ENCODE data around the gene HEBP2. TPM values are rescaled to one million over a fixed set of nuclear protein-coding genes. Genes with fewer than 3 reads are reported as not detected.

The HEBP2 gene
- total RNA-seq, 1 experiment from 2014 or later = 51.6 TPM

DNA sequence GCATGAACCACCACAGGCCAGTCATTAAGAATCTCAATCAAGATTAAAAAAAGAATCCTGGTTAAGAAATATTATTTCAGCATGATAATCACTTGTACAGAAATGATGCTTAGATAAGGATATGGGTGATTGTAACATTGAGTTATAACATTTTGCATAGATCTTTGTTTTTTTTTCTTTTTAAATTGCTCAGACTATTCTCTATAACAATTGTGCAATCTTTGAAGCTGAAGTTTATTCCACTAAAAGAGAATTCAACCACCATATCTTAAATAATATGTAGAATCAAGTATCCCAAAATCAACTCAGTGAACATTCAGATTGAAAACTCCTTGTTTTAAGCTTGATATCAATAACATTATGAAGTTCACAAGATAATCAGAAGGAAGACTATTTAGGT, 27.0 kb upstream of the HEBP2 start:
- no peak for TF ChIP-seq ZNF274 (IDR thresholded peaks at IDR 0.05; ENCODE audit: low read depth, low read length)
- TF ChIP-seq, protein P1, sequence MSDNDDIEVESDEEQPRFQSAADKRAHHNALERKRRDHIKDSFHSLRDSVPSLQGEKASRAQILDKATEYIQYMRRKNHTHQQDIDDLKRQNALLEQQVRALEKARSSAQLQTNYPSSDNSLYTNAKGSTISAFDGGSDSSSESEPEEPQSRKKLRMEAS (IDR thresholded peaks at IDR 0.05) = no peak
- no peak for TF ChIP-seq ZFX (IDR thresholded peaks at IDR 0.05)
- no peak for TF ChIP-seq JUND (IDR thresholded peaks at IDR 0.05)
- TF ChIP-seq YY1 (IDR thresholded peaks at IDR 0.05; ENCODE audit: extremely low read depth, insufficient replicate concordance, low read depth, low read length) = no peak
- TF ChIP-seq POLR2A (IDR thresholded peaks at IDR 0.05; ENCODE audit: borderline replicate concordance, extremely low read depth, insufficient read depth, insufficient read length) = no peak
- TF ChIP-seq EGR1 (IDR thresholded peaks at IDR 0.05; ENCODE audit: low read depth) = no peak
- TF ChIP-seq CBX3 (IDR thresholded peaks at IDR 0.05; ENCODE audit: low read depth) = no peak
- TF ChIP-seq RAD21 (IDR thresholded peaks at IDR 0.05; ENCODE audit: low read depth) = no peak
- TF ChIP-seq EZH2phosphoT487 (IDR thresholded peaks at IDR 0.05; ENCODE audit: borderline replicate concordance) = no peak
- TF ChIP-seq SRF (IDR thresholded peaks at IDR 0.05; ENCODE audit: low read depth) = no peak
- no peak for TF ChIP-seq ELF1 (IDR thresholded peaks at IDR 0.05; ENCODE audit: borderline replicate concordance, low read depth)
- no peak for TF ChIP-seq CEBPB (IDR thresholded peaks at IDR 0.05; ENCODE audit: low read depth)
- no peak for TF ChIP-seq SIN3A (IDR thresholded peaks at IDR 0.05; ENCODE audit: low read depth)
- TF ChIP-seq FOSL1 (IDR thresholded peaks at IDR 0.05; ENCODE audit: low read depth) = no peak
- no peak for TF ChIP-seq SP1 (IDR thresholded peaks at IDR 0.05; ENCODE audit: low read depth)
- TF ChIP-seq, protein P2, sequence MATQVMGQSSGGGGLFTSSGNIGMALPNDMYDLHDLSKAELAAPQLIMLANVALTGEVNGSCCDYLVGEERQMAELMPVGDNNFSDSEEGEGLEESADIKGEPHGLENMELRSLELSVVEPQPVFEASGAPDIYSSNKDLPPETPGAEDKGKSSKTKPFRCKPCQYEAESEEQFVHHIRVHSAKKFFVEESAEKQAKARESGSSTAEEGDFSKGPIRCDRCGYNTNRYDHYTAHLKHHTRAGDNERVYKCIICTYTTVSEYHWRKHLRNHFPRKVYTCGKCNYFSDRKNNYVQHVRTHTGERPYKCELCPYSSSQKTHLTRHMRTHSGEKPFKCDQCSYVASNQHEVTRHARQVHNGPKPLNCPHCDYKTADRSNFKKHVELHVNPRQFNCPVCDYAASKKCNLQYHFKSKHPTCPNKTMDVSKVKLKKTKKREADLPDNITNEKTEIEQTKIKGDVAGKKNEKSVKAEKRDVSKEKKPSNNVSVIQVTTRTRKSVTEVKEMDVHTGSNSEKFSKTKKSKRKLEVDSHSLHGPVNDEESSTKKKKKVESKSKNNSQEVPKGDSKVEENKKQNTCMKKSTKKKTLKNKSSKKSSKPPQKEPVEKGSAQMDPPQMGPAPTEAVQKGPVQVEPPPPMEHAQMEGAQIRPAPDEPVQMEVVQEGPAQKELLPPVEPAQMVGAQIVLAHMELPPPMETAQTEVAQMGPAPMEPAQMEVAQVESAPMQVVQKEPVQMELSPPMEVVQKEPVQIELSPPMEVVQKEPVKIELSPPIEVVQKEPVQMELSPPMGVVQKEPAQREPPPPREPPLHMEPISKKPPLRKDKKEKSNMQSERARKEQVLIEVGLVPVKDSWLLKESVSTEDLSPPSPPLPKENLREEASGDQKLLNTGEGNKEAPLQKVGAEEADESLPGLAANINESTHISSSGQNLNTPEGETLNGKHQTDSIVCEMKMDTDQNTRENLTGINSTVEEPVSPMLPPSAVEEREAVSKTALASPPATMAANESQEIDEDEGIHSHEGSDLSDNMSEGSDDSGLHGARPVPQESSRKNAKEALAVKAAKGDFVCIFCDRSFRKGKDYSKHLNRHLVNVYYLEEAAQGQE (IDR thresholded peaks at IDR 0.05; ENCODE audit: low read depth) = no peak
- no peak for TF ChIP-seq POLR2AphosphoS5 (IDR thresholded peaks at IDR 0.05; ENCODE audit: low read depth, low read length)
- TF ChIP-seq, protein P3, sequence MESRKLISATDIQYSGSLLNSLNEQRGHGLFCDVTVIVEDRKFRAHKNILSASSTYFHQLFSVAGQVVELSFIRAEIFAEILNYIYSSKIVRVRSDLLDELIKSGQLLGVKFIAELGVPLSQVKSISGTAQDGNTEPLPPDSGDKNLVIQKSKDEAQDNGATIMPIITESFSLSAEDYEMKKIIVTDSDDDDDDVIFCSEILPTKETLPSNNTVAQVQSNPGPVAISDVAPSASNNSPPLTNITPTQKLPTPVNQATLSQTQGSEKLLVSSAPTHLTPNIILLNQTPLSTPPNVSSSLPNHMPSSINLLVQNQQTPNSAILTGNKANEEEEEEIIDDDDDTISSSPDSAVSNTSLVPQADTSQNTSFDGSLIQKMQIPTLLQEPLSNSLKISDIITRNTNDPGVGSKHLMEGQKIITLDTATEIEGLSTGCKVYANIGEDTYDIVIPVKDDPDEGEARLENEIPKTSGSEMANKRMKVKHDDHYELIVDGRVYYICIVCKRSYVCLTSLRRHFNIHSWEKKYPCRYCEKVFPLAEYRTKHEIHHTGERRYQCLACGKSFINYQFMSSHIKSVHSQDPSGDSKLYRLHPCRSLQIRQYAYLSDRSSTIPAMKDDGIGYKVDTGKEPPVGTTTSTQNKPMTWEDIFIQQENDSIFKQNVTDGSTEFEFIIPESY (IDR thresholded peaks at IDR 0.05; ENCODE audit: extremely low read depth, insufficient replicate concordance, low read length) = no peak
- H3K27ac ChIP-seq (ENCODE audit: low read depth, low read length) = no peak overlapping the region
- no TSS peak for BruUV-seq (replicated peaks)
- H4K20me1 ChIP-seq (ENCODE audit: insufficient read depth) = no peaks in the 10 kb centered on the region
- H3K4me3 ChIP-seq (replicated peaks in 1 of 2; ENCODE audit: low read depth in 1 of 2, low read length in 2 of 2) = no peak overlapping the region
- no peaks in the 10 kb centered on the region for H3K79me2 ChIP-seq (ENCODE audit: insufficient read depth, low read length)
- H3K9me2 ChIP-seq (ENCODE audit: insufficient read depth) = no peaks in the 10 kb centered on the region
- CTCF ChIA-PET = no interaction called here
- H3K36me3 ChIP-seq (ENCODE audit: control insufficient read depth in 1 of 2, insufficient read depth in 2 of 2, low read length in 2 of 2) = no peaks in the 10 kb centered on the region
- H2AFZ ChIP-seq (ENCODE audit: low read depth, low read length, poor library complexity, severe bottlenecking) = no peak overlapping the region
- ATAC-seq = no peak
- H3K4me1 ChIP-seq (ENCODE audit: control insufficient read depth in 1 of 2, insufficient read depth in 2 of 2, low read length in 2 of 2) = peaks cover 3 to 14% of the 10 kb centered on the region in 2 experiments
- no peaks in the 10 kb centered on the region for H3K27me3 ChIP-seq (ENCODE audit: insufficient read depth, low read length)
- H3K4me2 ChIP-seq (ENCODE audit: low read length) = no peak overlapping the region
- RAD21 ChIA-PET (ENCODE audit: low non-redundant PET in 1 of 2, low total read pairs in 2 of 2, uncharacterized antibody in 2 of 2, unreplicated experiment in 2 of 2) = no interaction called here
- no peak overlapping the region for H3K9ac ChIP-seq (ENCODE audit: low read length)
- no peak for DNase-seq (ENCODE audit: low read depth, low spot score)
- no peaks in the 10 kb centered on the region for H3K9me3 ChIP-seq (ENCODE audit: control insufficient read depth in 1 of 2, insufficient read depth in 1 of 2, low read depth in 1 of 2, low read length in 2 of 2)
- intact Hi-C loops (cut with micrococcal nuclease) = no loop called here
- POLR2A ChIA-PET = no interaction called here
